ENCODE measurements around the gene LAMA3. TPM values are rescaled to one million over a fixed set of nuclear protein-coding genes. Genes with fewer than 3 reads are reported as not detected.

The LAMA3 gene
- total and polyA plus RNA-seq, 10 donors, result 1.3 to 7.1 (median 3.0) TPM

DNA sequence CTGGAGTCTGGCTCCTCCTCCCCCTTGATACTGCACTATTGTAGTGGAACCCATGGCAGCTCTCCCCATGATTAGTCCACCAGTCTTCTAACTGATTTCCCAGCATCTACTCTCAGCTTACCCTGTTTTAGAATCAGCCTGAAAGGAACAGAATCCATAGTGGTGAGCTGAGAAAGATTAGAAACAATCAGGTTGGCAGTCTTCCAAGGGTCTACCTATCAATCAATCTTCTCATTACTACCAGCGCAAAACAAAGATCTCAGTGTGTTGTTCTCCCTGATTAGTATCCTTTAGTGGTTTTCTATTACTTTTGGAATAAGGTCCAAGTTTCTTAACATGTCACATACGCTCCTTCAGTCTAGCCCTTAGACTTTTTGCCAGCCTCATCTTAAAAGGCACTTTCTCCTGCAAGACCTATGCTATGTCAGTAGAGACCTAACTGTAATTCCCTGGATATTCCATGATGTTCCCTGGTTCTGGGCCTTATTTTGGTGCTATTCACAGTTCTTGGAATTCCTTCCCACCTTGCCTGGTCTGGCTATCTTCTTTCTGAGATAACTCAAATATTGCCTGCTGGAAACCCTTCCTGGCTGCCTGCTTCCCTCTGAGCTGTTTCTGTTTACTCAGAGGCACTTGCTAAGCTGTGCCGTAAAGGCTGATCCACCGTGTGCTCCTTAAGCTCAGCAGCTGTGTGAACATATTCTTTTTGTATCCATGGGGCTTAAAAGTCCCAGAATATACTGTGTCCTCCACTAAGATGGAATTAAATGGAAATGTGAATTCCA, 32.6 kb downstream of the LAMA3 start:
- TF ChIP-seq CTCF (IDR thresholded peaks at IDR 0.05 in 8 of 11, conservative IDR thresholded peaks at IDR 0.05 in 3 of 11) (no peak), POLR2A (IDR thresholded peaks at IDR 0.05) (no peak), POLR2AphosphoS5 (IDR thresholded peaks at IDR 0.05) (no peak)
- Histone ChIP-seq H3K4me3 (no peak overlapping the region), H3K27ac (no peak overlapping the region), H3K4me1 (no peaks in the 10 kb centered on the region), H3K36me3 (no peaks in the 10 kb centered on the region), H3K9me3 (no peaks in the 10 kb centered on the region), H3K27me3 (replicated peaks in 1 of 7) (peaks cover 0 to 3% (median 0%) of the 10 kb centered on the region in 7 donors)
- no peak for DNase-seq
- intact Hi-C loops (cut with DNase I; ENCODE audit: low total_unique reads), result no loop called here
- WGBS, 5 donors, result 57 to 76% (median 65%) methylated on average over 4 of the region's 4 CpGs

DNA sequence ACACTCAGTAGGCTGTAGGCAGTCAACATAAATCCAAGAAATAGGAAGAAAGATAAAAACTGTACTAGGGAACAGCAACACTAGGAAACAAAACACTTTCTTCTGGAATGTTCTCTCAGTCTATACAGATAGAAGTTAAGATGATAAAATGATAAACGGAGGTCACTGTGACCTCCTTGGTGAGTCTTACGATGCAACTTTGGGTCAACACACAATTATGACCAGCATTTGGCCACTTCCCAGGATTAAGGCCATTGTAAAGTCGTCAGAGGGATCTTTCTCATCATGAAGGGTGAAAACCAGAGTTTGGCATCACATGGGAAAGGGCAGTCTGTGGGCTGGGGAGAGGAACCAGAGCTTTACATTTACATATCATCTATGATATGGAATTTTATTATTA, 33.4 kb downstream of the LAMA3 start:
- Histone ChIP-seq H3K27me3 (replicated peaks in 1 of 7) (peaks cover 0 to 3% (median 0%) of the 10 kb centered on the region in 7 donors), H3K9me3 (no peaks in the 10 kb centered on the region), H3K4me3 (no peak overlapping the region), H3K36me3 (no peaks in the 10 kb centered on the region), H3K27ac (no peak overlapping the region), H3K4me1 (no peaks in the 10 kb centered on the region)
- no peak for DNase-seq
- TF ChIP-seq POLR2AphosphoS5 (IDR thresholded peaks at IDR 0.05) (no peak), CTCF (IDR thresholded peaks at IDR 0.05 in 8 of 11, conservative IDR thresholded peaks at IDR 0.05 in 3 of 11) (no peak), POLR2A (IDR thresholded peaks at IDR 0.05) (no peak)
- 67 to 84% (median 79%) methylated on average over 3 of the region's 3 CpGs for WGBS, 5 donors
- intact Hi-C loops (cut with DNase I; ENCODE audit: low total_unique reads), result no loop called here

DNA sequence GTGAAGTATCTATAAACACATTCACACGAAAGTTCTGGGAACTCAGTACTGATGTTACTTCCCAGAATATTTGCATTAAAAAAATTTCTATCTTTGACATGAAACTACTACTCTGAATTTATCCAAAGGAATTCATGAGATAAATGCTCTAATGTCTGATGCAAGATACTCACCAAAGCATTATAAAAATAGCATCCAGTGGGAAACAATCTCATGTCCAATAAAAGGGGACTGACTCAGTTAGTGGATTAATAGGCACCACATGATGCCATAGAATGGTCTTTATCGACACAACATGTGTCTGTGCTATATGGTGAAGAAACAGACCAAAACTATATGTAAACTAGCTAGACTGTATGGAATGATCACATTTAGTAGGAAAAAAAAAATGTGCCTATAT, 33.9 kb downstream of the LAMA3 start:
- Histone ChIP-seq H3K27ac (no peak overlapping the region), H3K9me3 (no peaks in the 10 kb centered on the region)
- 84 to 92% (median 88%) methylated on average over 2 of the region's 2 CpGs for WGBS, 5 donors

More for the DNA sequence above, 33.9 kb downstream of the LAMA3 start:
- TF ChIP-seq POLR2AphosphoS5 (IDR thresholded peaks at IDR 0.05) (no peak), POLR2A (IDR thresholded peaks at IDR 0.05) (no peak), CTCF (IDR thresholded peaks at IDR 0.05 in 8 of 11, conservative IDR thresholded peaks at IDR 0.05 in 3 of 11) (no peak)
- peaks cover 0 to 3% (median 0%) of the 10 kb centered on the region in 7 donors for H3K27me3 ChIP-seq (replicated peaks in 1 of 7)
- intact Hi-C loops (cut with DNase I; ENCODE audit: low total_unique reads), result no loop called here
- H3K4me1 ChIP-seq, result no peaks in the 10 kb centered on the region
- H3K4me3 ChIP-seq, result no peak overlapping the region
- no peak for DNase-seq
- no peaks in the 10 kb centered on the region for H3K36me3 ChIP-seq

Data from spleen (tissue), 11 donors.